HEK293T (cell line): Measurements from ENCODE around the gene EFTUD2.

ENCODE experiments used
- CTCF ChIA-PET: fragments of 350-600 bp; formaldehyde crosslinking; extraction: SDS; loops from one replicate; lab custom pipeline; 2021; ENCODE audit warnings: antibody characterized with exemption, inconsistent platforms; lab: Yijun Ruan, JAX
- POLR2A ChIA-PET: fragments of 350-600 bp; formaldehyde crosslinking; extraction: SDS; loops from one replicate; lab custom pipeline; 2020; ENCODE audit warnings: antibody characterized with exemption, inconsistent platforms; lab: Yijun Ruan, JAX
- DNase-seq: peaks from one replicate; pipeline ENCODE4 v3.0.0; 2012; ENCODE audit warnings: mixed read lengths; ENCODE audit errors: extremely low spot score
- ARNT ChIP-seq: fragments of 450-650 bp; IDR thresholded peaks from 2 replicates; pipeline ENCODE4 v1.6.1; 2017; ENCODE audit warnings: mild to moderate bottlenecking
- BHLHE40 ChIP-seq: fragments of 450-650 bp; IDR thresholded peaks from 2 replicates; pipeline ENCODE4 v1.6.1; 2016; ENCODE audit warnings: mild to moderate bottlenecking, moderate library complexity, borderline replicate concordance
- CTBP1 ChIP-seq: fragments of 450-650 bp; IDR thresholded peaks from 2 replicates; pipeline ENCODE4 v1.6.1; 2016; ENCODE audit warnings: borderline replicate concordance
- ELF4 ChIP-seq: fragments of 450-650 bp; IDR thresholded peaks from 2 replicates; pipeline ENCODE4 v1.6.1; 2017; ENCODE audit warnings: antibody characterized with exemption
- FOXA1 ChIP-seq: fragments of 450-650 bp; IDR thresholded peaks from 2 replicates; pipeline ENCODE4 v1.6.1; 2016; ENCODE audit warnings: mild to moderate bottlenecking
- FOXK2 ChIP-seq: fragments of 450-650 bp; IDR thresholded peaks from 2 replicates; pipeline ENCODE4 v1.6.1; 2016; ENCODE audit warnings: mild to moderate bottlenecking
- FOXM1 ChIP-seq: fragments of 450-650 bp; IDR thresholded peaks from 2 replicates; pipeline ENCODE4 v1.6.1; 2017; ENCODE audit warnings: mild to moderate bottlenecking, borderline replicate concordance
- HDGF ChIP-seq: fragments of 450-650 bp; IDR thresholded peaks from 2 replicates; pipeline ENCODE4 v1.6.1; 2017; ENCODE audit warnings: antibody characterized with exemption, borderline replicate concordance
- L3MBTL2 ChIP-seq: fragments of 450-650 bp; conservative IDR thresholded peaks from 2 replicates; pipeline ENCODE4 v1.6.1; 2016; ENCODE audit warnings: mild to moderate bottlenecking
- LEF1 ChIP-seq: fragments of 450-650 bp; IDR thresholded peaks from 2 replicates; pipeline ENCODE4 v1.6.1; 2017; ENCODE audit warnings: mild to moderate bottlenecking, borderline replicate concordance
- NFRKB ChIP-seq: fragments of 450-650 bp; IDR thresholded peaks from 2 replicates; pipeline ENCODE4 v1.6.1; 2016; ENCODE audit warnings: mild to moderate bottlenecking, moderate library complexity
- PKNOX1 ChIP-seq: fragments of 450-650 bp; IDR thresholded peaks from 2 replicates; pipeline ENCODE4 v1.6.1; 2016
- SP1 ChIP-seq: fragments of 450-650 bp; IDR thresholded peaks from 2 replicates; pipeline ENCODE4 v1.6.1; 2017
- SUZ12 ChIP-seq: fragments of 450-650 bp; IDR thresholded peaks from 2 replicates; pipeline ENCODE4 v1.6.1; 2016; ENCODE audit warnings: mild to moderate bottlenecking
- TARDBP ChIP-seq: fragments of 450-650 bp; IDR thresholded peaks from 2 replicates; pipeline ENCODE4 v1.6.1; 2016
- ZNF384 ChIP-seq: fragments of 450-650 bp; IDR thresholded peaks from 2 replicates; pipeline ENCODE4 v1.6.1; 2016

The EFTUD2 gene

GRCh38 chr17:44832805-44833204 is 66.4 kb downstream of the EFTUD2 start:
- DNase-seq, result no peak
- ChIA-PET POLR2A (no interaction called here), CTCF (no interaction called here)
- TF ChIP-seq SP1 (no peak), SUZ12 (no peak), ELF4 (no peak), PKNOX1 (no peak), FOXK2 (no peak), CTBP1 (no peak), FOXA1 (no peak), HDGF (no peak), BHLHE40 (no peak), LEF1 (no peak), FOXM1 (no peak), L3MBTL2 (no peak), NFRKB (no peak), ARNT (no peak), TARDBP (no peak), ZNF384 (no peak)

GRCh38 chr17:44831371-44831770 is 67.9 kb downstream of the EFTUD2 start:
- ChIA-PET POLR2A (interaction anchor here (0.6 to 2.3 kb wide), 3 partner anchors 10 to 11 kb away, joined by 3 to 6 read pairs (median 5); no protein-coding TSS in a partner anchor), CTCF (interaction anchor here (0.7 to 1.3 kb wide), 4 partner anchors 9 to 52 kb away, joined by 3 to 4 read pairs (median 3); no protein-coding TSS in a partner anchor)
- no peak for DNase-seq
- TF ChIP-seq ELF4, result no peak
- TF ChIP-seq NFRKB, result no peak
- no peak for TF ChIP-seq FOXA1
- no peak for TF ChIP-seq BHLHE40
- TF ChIP-seq L3MBTL2, result no peak
- TF ChIP-seq LEF1, result no peak
- no peak for TF ChIP-seq SUZ12
- TF ChIP-seq CTBP1, result no peak
- no peak for TF ChIP-seq PKNOX1
- TF ChIP-seq HDGF, result no peak
- TF ChIP-seq SP1, result no peak

GRCh38 chr17:44830359-44831288 is 68.6 kb downstream of the EFTUD2 start:
- ChIA-PET POLR2A (interaction anchor here (0.6 to 2.3 kb wide), 2 partner anchors 10 to 11 kb away, joined by 3 to 6 read pairs; no protein-coding TSS in a partner anchor), CTCF (interaction anchor here (0.7 to 1.3 kb wide), 3 partner anchors 20 to 51 kb away, joined by 3 to 4 read pairs (median 3); no protein-coding TSS in a partner anchor)
- TF ChIP-seq NFRKB (no peak), FOXM1 (no peak; the same call in 1 of the 2 replicates), CTBP1 (no peak), L3MBTL2 (peak; percentile 77; the same call in 1 of the 2 replicates), TARDBP (peak; percentile 89), ELF4 (no peak), FOXA1 (no peak), LEF1 (0 out of 2 replicates have a peak, but pooled peaks have one; percentile 58), SP1 (no peak), FOXK2 (no peak), PKNOX1 (no peak), HDGF (no peak), ZNF384 (no peak), BHLHE40 (no peak), SUZ12 (no peak), ARNT (no peak)
- DNase-seq, result peak; percentile 45

GRCh38 chr17:44829523-44830358 is 69.5 kb downstream of the EFTUD2 start, which contains the start of gene GJC1:
GJC1 (minus strand) TSS chr17:44830287; CDS start chr17:44805817, 24,470 bp downstream.
- TF ChIP-seq PKNOX1 (no peak), FOXM1 (0 out of 2 replicates have a peak, but pooled peaks have one; percentile 83), HDGF (no peak), TARDBP (no peak), SUZ12 (no peak)
- CTCF ChIA-PET, result interaction anchor here (1.1 kb wide), 1 partner anchor 71 kb away, joined by 4 read pairs; the partner anchor contains the start of gene ADAM11
- POLR2A ChIA-PET, result interaction anchor here (0.6 to 1.1 kb wide), 2 partner anchors 8 to 9 kb away, joined by 4 read pairs; no protein-coding TSS in a partner anchor
- DNase-seq, result peak; percentile 64
